HG03159 (cell line): ENCODE data around the gene KIF25.

Experiments
- ATAC-seq: cut with Tn5 transposase; IDR thresholded peaks from one replicate; pipeline ENCODE4 v1.9.1; 2021; ENCODE audit warnings: mild to moderate bottlenecking, moderate library complexity; ENCODE audit not compliant: unreplicated experiment

KIF25 gene

GRCh38 chr6:168084465-168085160, 87.1 kb downstream of the KIF25 start:
- no peak for ATAC-seq

- ATAC-seq = no peak
Observed at GRCh38 chr6:168086066-168086465, 88.6 kb downstream of the KIF25 start.

GRCh38 chr6:168086616-168087015, 89.1 kb downstream of the KIF25 start:
- no peak for ATAC-seq

- ATAC-seq = no peak
Observed at GRCh38 chr6:168087436-168088160, 90.1 kb downstream of the KIF25 start.

GRCh38 chr6:168088161-168089053, 90.9 kb downstream of the KIF25 start:
- ATAC-seq = no peak

GRCh38 chr6:168089186-168090063, 92.0 kb downstream of the KIF25 start:
- ATAC-seq = no peak

GRCh38 chr6:168090064-168090690, 92.7 kb downstream of the KIF25 start:
- no peak for ATAC-seq

GRCh38 chr6:168090706-168091105, 93.2 kb downstream of the KIF25 start:
- no peak for ATAC-seq

- ATAC-seq = no peak
Observed at GRCh38 chr6:168091381-168092264, 94.2 kb downstream of the KIF25 start.

- no peak for ATAC-seq
Observed at GRCh38 chr6:168092541-168092940, 95.1 kb downstream of the KIF25 start.

- no peak for ATAC-seq
Observed at GRCh38 chr6:168093071-168093505, 95.6 kb downstream of the KIF25 start.

GRCh38 chr6:168093634-168094033, 96.2 kb downstream of the KIF25 start:
- ATAC-seq = no peak
